ENCODE data around the gene SLC18A3.
A peak's percentile ranks its signal among the peaks of the same experiment; 100 is the strongest.

The SLC18A3 gene

GRCh38 chr10:49612513-49613164, 2.5 kb downstream of the SLC18A3 start:
- peak; percentile 43 for DNase-seq

- DNase-seq = no peak
Observed at GRCh38 chr10:49613165-49613881, 3.2 kb downstream of the SLC18A3 start.

GRCh38 chr10:49613882-49614241, 3.8 kb downstream of the SLC18A3 start, which contains the start of gene CHAT:
TSS of gene CHAT (plus strand) at chr10:49614037. CDS start at chr10:49614190, 153 bp downstream.
- DNase-seq = no peak

GRCh38 chr10:49614242-49615198, 4.4 kb downstream of the SLC18A3 start:
- no peak for DNase-seq

GRCh38 chr10:49615213-49615612, 5.1 kb downstream of the SLC18A3 start:
- no peak for DNase-seq

GRCh38 chr10:49615721-49616120, 5.6 kb downstream of the SLC18A3 start:
- no peak for DNase-seq

- DNase-seq = no peak
Observed at GRCh38 chr10:49616421-49617101, 6.5 kb downstream of the SLC18A3 start.

GRCh38 chr10:49617121-49618020, 7.3 kb downstream of the SLC18A3 start:
- DNase-seq = no peak

GRCh38 chr10:49618821-49619220, 8.7 kb downstream of the SLC18A3 start:
- no peak for DNase-seq

- no peak for DNase-seq
Observed at GRCh38 chr10:49619613-49620012, 9.5 kb downstream of the SLC18A3 start.

- no peak for DNase-seq
Observed at GRCh38 chr10:49620286-49620810, 10.2 kb downstream of the SLC18A3 start.

- DNase-seq = no peak
Observed at GRCh38 chr10:49620841-49621378, 10.8 kb downstream of the SLC18A3 start.

- DNase-seq = no peak
Observed at GRCh38 chr10:49621561-49621960, 11.5 kb downstream of the SLC18A3 start.

- no peak for DNase-seq
Observed at GRCh38 chr10:49622426-49623425, 12.6 kb downstream of the SLC18A3 start.

GRCh38 chr10:49624629-49625028, 14.5 kb downstream of the SLC18A3 start:
- DNase-seq = no peak

- no peak for DNase-seq
Observed at GRCh38 chr10:49625411-49625810, 15.3 kb downstream of the SLC18A3 start.

- DNase-seq = no peak
Observed at GRCh38 chr10:49627038-49627437, 16.9 kb downstream of the SLC18A3 start.

GRCh38 chr10:49627644-49628247, 17.6 kb downstream of the SLC18A3 start:
- no peak for DNase-seq

- DNase-seq = no peak
Observed at GRCh38 chr10:49628599-49628998, 18.5 kb downstream of the SLC18A3 start.

Data from stimulated activated CD4-positive, alpha-beta T cell treated with anti-CD3 and anti-CD28 coated beads, Interleukin-15, amount 100 ng/mL, for 24 hours (primary cell).